GM23338 (cell line): ENCODE measurements around the gene DSCAML1. TPM values are rescaled to one million over a fixed set of nuclear protein-coding genes. Genes with fewer than 3 reads are reported as not detected.

Experiments
- ATAC-seq: fragments of 200-7000 bp; cut with Tn5 transposase; 3 replicates; pipeline ENCODE4 v1.9.1; 2020
- DNase-seq: peaks from one replicate; pipeline ENCODE4 v3.0.0-alpha.2; 2015; ENCODE audit warnings: low spot score
- H2AFZ ChIP-seq: fragments of 200-600 bp; sonication (generic); 2 replicates; pipeline ENCODE4 v1.8.0; 2016; ENCODE audit warnings: antibody characterized with exemption, mild to moderate bottlenecking, moderate library complexity
- H3F3A ChIP-seq: fragments of 200-600 bp; sonication (generic); replicated peaks from 2 replicates; pipeline ENCODE4 v1.8.0; 2017; ENCODE audit warnings: antibody characterized with exemption, mixed run types, low read depth
- H3K27ac ChIP-seq: fragments of 200-600 bp; sonication (generic); 2 replicates; pipeline ENCODE4 v1.6.1; 2016; ENCODE audit warnings: low read depth
- H3K27me3 ChIP-seq: fragments of 200-600 bp; sonication (generic); 2 replicates; pipeline ENCODE4 v1.8.0; 2016; ENCODE audit warnings: mild to moderate bottlenecking, mixed run types, moderate library complexity; ENCODE audit not compliant: insufficient read depth
- H3K36me3 ChIP-seq: fragments of 200-600 bp; sonication (generic); 2 replicates; pipeline ENCODE4 v1.8.0; 2016; ENCODE audit warnings: mild to moderate bottlenecking; ENCODE audit not compliant: insufficient read depth
- H3K4me1 ChIP-seq: fragments of 200-600 bp; sonication (generic); 2 replicates; pipeline ENCODE4 v1.8.0; 2016; ENCODE audit warnings: mild to moderate bottlenecking, moderate library complexity; ENCODE audit not compliant: insufficient read depth
- H3K4me2 ChIP-seq: fragments of 200-600 bp; sonication (generic); 2 replicates; pipeline ENCODE4 v1.7.1; 2017; ENCODE audit warnings: mixed run types
- H3K4me3 ChIP-seq: fragments of 200-600 bp; sonication (generic); 2 replicates; pipeline ENCODE4 v1.6.1; 2016; ENCODE audit warnings: mixed run types
- H3K79me2 ChIP-seq: fragments of 200-600 bp; sonication (generic); replicated peaks from 2 replicates; pipeline ENCODE4 v1.8.0; 2017; ENCODE audit warnings: mild to moderate bottlenecking; ENCODE audit not compliant: insufficient read depth
- H3K9me2 ChIP-seq: fragments of 200-600 bp; sonication (generic); 2 replicates; pipeline ENCODE4 v1.8.0; 2017; ENCODE audit not compliant: insufficient read depth
- H4K20me1 ChIP-seq: fragments of 200-600 bp; sonication (generic); replicated peaks from 2 replicates; pipeline ENCODE4 v1.8.0; 2017; ENCODE audit warnings: mild to moderate bottlenecking; ENCODE audit not compliant: insufficient read depth
- H3K27ac Mint-ChIP-seq: 2 replicates; pipeline ENCODE4 v1.8.0; 2020; ENCODE audit warnings: inconsistent platforms, mild to moderate bottlenecking, moderate library complexity, mixed read lengths
- H3K27me3 Mint-ChIP-seq: 3 replicates; pipeline ENCODE4 v1.8.0; 2022; ENCODE audit warnings: low read depth, mild to moderate bottlenecking, moderate library complexity, mixed read lengths, inconsistent platforms; ENCODE audit not compliant: insufficient read depth, poor library complexity
- H3K36me3 Mint-ChIP-seq: 3 replicates; pipeline ENCODE4 v1.8.0; 2021; ENCODE audit warnings: low read depth, mild to moderate bottlenecking, inconsistent platforms, moderate library complexity, mixed read lengths
- H3K4me1 Mint-ChIP-seq: 3 replicates; pipeline ENCODE4 v1.8.0; 2020; ENCODE audit warnings: mild to moderate bottlenecking, inconsistent platforms, mixed read lengths
- H3K4me3 Mint-ChIP-seq: 3 replicates; pipeline ENCODE4 v1.8.0; 2021; ENCODE audit warnings: moderate library complexity, mild to moderate bottlenecking, inconsistent platforms, mixed read lengths
- H3K9me3 Mint-ChIP-seq: 3 replicates; pipeline ENCODE4 v1.8.0; 2020; ENCODE audit warnings: moderate library complexity, mild to moderate bottlenecking, inconsistent platforms, mixed read lengths
- CREB1 ChIP-seq: fragments of 250-450 bp; sonication (Bioruptor Pico); IDR thresholded peaks from 2 replicates; pipeline ENCODE4 v1.5.0; 2020; ENCODE audit warnings: low read depth, mild to moderate bottlenecking, moderate library complexity
- ETS1 ChIP-seq: IDR thresholded peaks from 2 replicates; pipeline ENCODE4 v1.6.1; 2016; ENCODE audit warnings: antibody characterized with exemption
- EZH2 ChIP-seq: fragments of 200-600 bp; sonication (generic); IDR thresholded peaks from one replicate; pipeline ENCODE4 v1.8.0; 2017; ENCODE audit warnings: antibody characterized with exemption, mild to moderate bottlenecking, low read depth; ENCODE audit not compliant: unreplicated experiment
- EZH2phosphoT487 ChIP-seq: fragments of 200-600 bp; sonication (generic); IDR thresholded peaks from one replicate; pipeline ENCODE4 v1.8.1; 2018; ENCODE audit warnings: antibody characterized with exemption; ENCODE audit not compliant: unreplicated experiment
- JUNB ChIP-seq: IDR thresholded peaks from one replicate; pipeline ENCODE4 v1.6.1; 2016; ENCODE audit warnings: antibody characterized with exemption; ENCODE audit not compliant: unreplicated experiment
- REST ChIP-seq: IDR thresholded peaks from one replicate; pipeline ENCODE4 v1.6.1; 2018; ENCODE audit warnings: antibody characterized with exemption; ENCODE audit not compliant: unreplicated experiment
- STAT1 ChIP-seq: IDR thresholded peaks from one replicate; pipeline ENCODE4 v1.6.1; 2016; ENCODE audit warnings: antibody characterized with exemption; ENCODE audit not compliant: unreplicated experiment
- ZNF331 ChIP-seq: fragments of 250-450 bp; sonication (Bioruptor Pico); IDR thresholded peaks from 2 replicates; pipeline ENCODE4 v1.5.0; 2020; ENCODE audit warnings: low read depth, mild to moderate bottlenecking, moderate library complexity
- ZNF462 ChIP-seq: fragments of 250-450 bp; sonication (Bioruptor Pico); IDR thresholded peaks from 2 replicates; pipeline ENCODE4 v1.5.0; 2020; ENCODE audit warnings: mild to moderate bottlenecking, moderate library complexity
- polyA plus RNA-seq: library from polyadenylated mRNA; unstranded; fragments of >200 nt; fragmentation: Nextera tagmentation; extraction: Ambion mirVana; gene quantifications from 2 replicates; pipeline ENCODE4 v1.2.1, GENCODE V29; 2016
- total RNA-seq: library from RNA; depleted of rRNA; stranded (reverse); fragments of >200 nt; shearing (Covaris generic); gene quantifications from 2 replicates; pipeline ENCODE4 v1.2.3, GENCODE V29; 2014

The DSCAML1 gene
- total and polyA plus RNA-seq, 2 experiments from 2014 or later, result 0.17 TPM; not detected in 1

- TF ChIP-seq ZNF331 (CRISPR knock-in tag) (no peak), EZH2 (no peak), EZH2phosphoT487 (no peak), STAT1 (no peak), ETS1 (no peak), REST (no peak), CREB1 (CRISPR knock-in tag) (no peak)
- Histone ChIP-seq H3K4me3 (no peak overlapping the region), H3K79me2 (no peaks in the 10 kb centered on the region), H3K4me1 (no peaks in the 10 kb centered on the region), H2AFZ (no peak overlapping the region), H3F3A (no peaks in the 10 kb centered on the region), H3K27me3 (no peaks in the 10 kb centered on the region), H3K27ac (no peak overlapping the region), H4K20me1 (no peaks in the 10 kb centered on the region), H3K36me3 (no peaks in the 10 kb centered on the region), H3K4me2 (no peak overlapping the region), H3K9me2 (no peaks in the 10 kb centered on the region)
- no peaks in the 10 kb centered on the region for H3K9me3 Mint-ChIP-seq
- no peak for DNase-seq
- no peak overlapping the region; the same call in 2 of the 3 replicates for H3K4me3 Mint-ChIP-seq
- H3K27ac Mint-ChIP-seq, result no peak overlapping the region
- no peaks in the 10 kb centered on the region for H3K36me3 Mint-ChIP-seq
- no peak for ATAC-seq
- peaks cover 14% of the 10 kb centered on the region for H3K4me1 Mint-ChIP-seq
- H3K27me3 Mint-ChIP-seq, result peaks cover 15% of the 10 kb centered on the region
Observed at GRCh38 chr11:117465236-117465997, 331.6 kb downstream of the DSCAML1 start.

- no peaks in the 10 kb centered on the region for H3K27me3 ChIP-seq
- ATAC-seq (no peak), DNase-seq (no peak)
- Mint-ChIP-seq H3K27me3 (peaks cover 16% of the 10 kb centered on the region), H3K4me3 (no peak overlapping the region), H3K27ac (no peak overlapping the region), H3K4me1 (peaks cover 14% of the 10 kb centered on the region), H3K36me3 (no peaks in the 10 kb centered on the region), H3K9me3 (no peaks in the 10 kb centered on the region)
- no peak overlapping the region for H3K4me2 ChIP-seq
- H3K27ac ChIP-seq, result no peak overlapping the region
- no peaks in the 10 kb centered on the region for H3K79me2 ChIP-seq
- no peaks in the 10 kb centered on the region for H3K36me3 ChIP-seq
- H4K20me1 ChIP-seq, result no peaks in the 10 kb centered on the region
- H3K4me3 ChIP-seq, result no peak overlapping the region
- no peaks in the 10 kb centered on the region for H3K4me1 ChIP-seq
- no peaks in the 10 kb centered on the region for H3F3A ChIP-seq
- H2AFZ ChIP-seq, result no peak overlapping the region
- H3K9me2 ChIP-seq, result no peaks in the 10 kb centered on the region
- no peak for TF ChIP-seq ZNF462
- TF ChIP-seq JUNB, result no peak
- no peak for TF ChIP-seq ZNF331 (CRISPR knock-in tag)
Observed at GRCh38 chr11:117464778-117465177, 332.2 kb downstream of the DSCAML1 start.
